Mesodermal cell (in vitro differentiated cells): ENCODE measurements around the gene PHACTR1.
"Not testable (repeated sequence)": the region's sequence is repeated elsewhere in the genome, so short reads cannot be mapped to it uniquely, and the experiment has no call there.

Experiments
- H3K27ac ChIP-seq: 2 replicates; pipeline ENCODE4 v1.7.0; 2013; ENCODE audit warnings: mild to moderate bottlenecking, low read depth, low read length, moderate library complexity; ENCODE audit not compliant: severe bottlenecking
- H3K36me3 ChIP-seq: 2 replicates; pipeline ENCODE4 v1.7.1; 2013; ENCODE audit warnings: mild to moderate bottlenecking, low read length, moderate library complexity; ENCODE audit not compliant: control insufficient read depth, insufficient read depth
- H3K4me1 ChIP-seq: one replicate; pipeline ENCODE4 v1.7.1; 2013; ENCODE audit warnings: mild to moderate bottlenecking, low read length; ENCODE audit not compliant: insufficient read depth, control insufficient read depth, poor library complexity, severe bottlenecking
- H3K4me3 ChIP-seq: 2 replicates; pipeline ENCODE4 v1.7.0; 2013; ENCODE audit warnings: low read length, control low read depth, mild to moderate bottlenecking; ENCODE audit not compliant: insufficient read depth, poor library complexity, severe bottlenecking; ENCODE audit errors: extremely low read depth
- H3K9me3 ChIP-seq: 2 replicates; pipeline ENCODE4 v1.7.1; 2013; ENCODE audit warnings: mild to moderate bottlenecking, low read length, moderate library complexity; ENCODE audit not compliant: control insufficient read depth
- WGBS, 2 experiments: methylation state at CpG; one replicate each; pipeline ENCODE4 v1.1.5; 2013; ENCODE audit warnings: missing lambda C conversion rate in 2 of 2; ENCODE audit not compliant: insufficient coverage in 2 of 2; 5-methylcytosine and 5-hydroxymethylcytosine counted together

The PHACTR1 gene

GRCh38 chr6:12715437-12715836, 1.1 kb upstream of the PHACTR1 start:
- H3K36me3 ChIP-seq = no peaks in the 10 kb centered on the region
- H3K4me3 ChIP-seq = no peak overlapping the region
- H3K27ac ChIP-seq = no peak overlapping the region
- no peaks in the 10 kb centered on the region for H3K9me3 ChIP-seq
- peaks cover 3% of the 10 kb centered on the region for H3K4me1 ChIP-seq
- whole genome bisulfite sequencing, 2 experiments = 60% methylated on average over 1 of the region's 2 CpGs; no CpG with 5 or more reads in 1 of the 2 experiments

DNA sequence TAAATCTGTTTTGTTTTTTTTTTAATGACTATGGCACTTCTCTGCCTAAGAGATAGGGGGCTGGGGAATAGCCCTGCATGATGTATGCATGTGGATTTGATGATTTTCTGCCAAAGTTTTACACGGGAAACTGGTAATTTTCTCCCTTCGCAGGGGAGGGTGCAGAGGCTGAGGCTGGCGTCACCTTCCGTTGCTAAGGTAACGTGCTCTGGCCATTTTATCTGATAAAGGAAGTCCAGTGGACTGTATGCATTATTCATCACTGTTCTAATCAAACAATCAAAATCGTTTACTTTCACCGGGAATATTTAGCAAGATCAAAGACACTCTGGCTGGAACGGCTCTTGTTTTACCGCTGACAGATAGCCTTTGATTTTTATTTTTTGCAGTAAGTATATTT, 789 bp downstream of the PHACTR1 start:
- peaks cover 3% of the 10 kb centered on the region for H3K4me1 ChIP-seq
- 93 to 94% methylated on average over 2 to 3 of the region's 9 CpGs for WGBS, 2 experiments
- peak overlapping the region; percentile 50 for H3K27ac ChIP-seq
- H3K36me3 ChIP-seq = no peaks in the 10 kb centered on the region
- H3K9me3 ChIP-seq = no peaks in the 10 kb centered on the region
- no peak overlapping the region for H3K4me3 ChIP-seq

DNA sequence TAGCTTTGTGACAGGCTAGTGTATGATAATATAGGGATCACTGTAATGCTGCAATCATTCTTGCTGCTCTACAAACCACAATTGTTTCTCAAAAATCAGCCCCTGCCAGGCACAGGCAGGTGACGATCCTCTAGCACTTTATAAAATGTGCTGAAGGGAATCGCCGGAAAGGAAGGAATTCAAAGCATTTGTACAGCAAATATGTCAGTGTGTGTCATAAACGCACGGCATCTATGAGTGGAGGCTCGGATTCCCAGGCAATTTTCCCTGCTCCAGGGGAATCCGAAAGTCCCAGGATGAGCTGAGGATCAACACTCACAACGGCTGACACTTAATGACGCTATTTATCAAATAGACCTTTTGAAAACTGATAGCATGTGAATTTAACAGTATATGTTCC, 1.4 kb downstream of the PHACTR1 start:
- 86 to 87% methylated on average over 7 to 9 of the region's 9 CpGs for WGBS, 2 experiments
- no peaks in the 10 kb centered on the region for H3K9me3 ChIP-seq
- peak overlapping the region; percentile 50 for H3K27ac ChIP-seq
- H3K36me3 ChIP-seq = no peaks in the 10 kb centered on the region
- no peak overlapping the region for H3K4me3 ChIP-seq
- H3K4me1 ChIP-seq = peaks cover 3% of the 10 kb centered on the region

DNA sequence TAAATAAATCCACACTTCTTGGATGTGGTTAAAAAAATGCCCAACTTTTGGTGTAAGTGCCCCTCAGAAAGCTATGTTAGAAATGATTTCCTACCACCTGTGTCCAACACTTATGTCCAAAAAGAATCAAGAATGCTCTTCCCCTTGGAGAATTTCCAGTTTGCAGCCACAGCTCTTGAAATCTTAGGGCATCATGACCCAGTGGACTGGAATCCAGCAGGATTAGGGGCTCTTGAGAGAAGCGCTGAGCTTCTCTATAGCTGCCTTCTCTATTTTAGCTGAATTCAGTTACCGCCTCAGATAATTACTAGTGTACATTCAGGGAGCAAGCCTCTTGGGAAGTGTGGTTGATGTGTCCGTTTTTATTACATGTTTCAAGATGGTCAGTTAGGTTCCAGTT, 2.5 kb downstream of the PHACTR1 start:
- no peak overlapping the region for H3K4me3 ChIP-seq
- WGBS, 2 experiments = 80 to 100% methylated on average over 1 to 2 of the region's 3 CpGs
- peaks cover 3% of the 10 kb centered on the region for H3K4me1 ChIP-seq
- no peak overlapping the region for H3K27ac ChIP-seq
- H3K36me3 ChIP-seq = no peaks in the 10 kb centered on the region
- no peaks in the 10 kb centered on the region for H3K9me3 ChIP-seq

- 89% methylated on average over 7 of the region's 7 CpGs for WGBS, 2 experiments
- H3K27ac ChIP-seq = no peak overlapping the region
- H3K4me3 ChIP-seq = no peak overlapping the region
- no peaks in the 10 kb centered on the region for H3K36me3 ChIP-seq
- H3K9me3 ChIP-seq = no peaks in the 10 kb centered on the region
- H3K4me1 ChIP-seq = peaks cover 3% of the 10 kb centered on the region
Measured at GRCh38 chr6:12720310-12720709, 3.7 kb downstream of the PHACTR1 start.

DNA sequence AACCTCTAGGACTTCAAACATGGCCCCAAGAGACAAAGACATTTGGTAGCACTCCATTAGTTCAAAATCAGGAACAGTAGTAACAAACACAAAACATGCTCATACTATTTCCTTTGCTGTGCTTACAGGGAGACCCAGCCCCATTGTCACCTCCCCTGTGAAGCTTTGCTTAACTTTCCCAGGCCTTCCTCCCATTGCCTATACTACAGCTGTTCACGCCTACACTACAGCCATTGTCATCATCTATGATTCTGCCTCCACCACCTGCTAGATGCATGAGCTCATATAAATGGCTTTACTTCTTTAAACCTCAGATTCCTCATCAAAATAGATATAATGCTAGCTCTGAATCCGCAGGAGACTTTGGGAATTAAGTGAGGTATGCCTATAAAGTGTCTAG, 8.7 kb downstream of the PHACTR1 start:
- Histone ChIP-seq H3K9me3 (no peaks in the 10 kb centered on the region), H3K36me3 (no peaks in the 10 kb centered on the region), H3K27ac (no peak overlapping the region), H3K4me1 (no peaks in the 10 kb centered on the region), H3K4me3 (no peak overlapping the region)
- WGBS, 2 experiments = 77 to 80% methylated on average over 1 of the region's 2 CpGs

DNA sequence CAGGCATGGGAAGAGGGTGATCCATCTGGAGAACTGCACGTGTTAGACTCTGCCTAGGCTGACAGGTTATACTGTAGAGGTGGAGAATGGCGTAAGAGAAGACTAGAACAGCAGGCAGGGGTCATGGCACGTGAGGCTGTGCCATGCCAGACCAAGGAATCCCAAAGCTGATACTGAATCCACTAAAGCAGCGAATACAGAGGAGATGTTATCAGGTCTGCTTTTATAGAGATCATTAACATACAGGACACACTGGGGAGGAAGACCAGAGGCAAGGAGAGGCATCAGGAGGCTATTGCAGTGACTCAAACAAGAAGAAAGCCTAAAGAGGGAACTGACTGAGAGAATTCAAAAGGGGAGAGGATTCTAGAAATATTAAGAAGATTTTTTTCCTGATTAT, 12.9 kb downstream of the PHACTR1 start:
- no peaks in the 10 kb centered on the region for H3K9me3 ChIP-seq
- no peaks in the 10 kb centered on the region for H3K36me3 ChIP-seq
- WGBS, 2 experiments = 56 to 69% methylated on average over 3 of the region's 4 CpGs
- H3K27ac ChIP-seq = no peak overlapping the region
- H3K4me3 ChIP-seq = no peak overlapping the region
- H3K4me1 ChIP-seq = no peaks in the 10 kb centered on the region

- H3K4me1 ChIP-seq, H3K4me3 ChIP-seq, H3K36me3 ChIP-seq, H3K27ac ChIP-seq, H3K9me3 ChIP-seq: not testable (repeated sequence)
- WGBS, 2 experiments = 100% methylated on average over 1 of the region's 2 CpGs; no CpG with 5 or more reads in 1 of the 2 experiments
Measured at GRCh38 chr6:12730809-12731208, 14.2 kb downstream of the PHACTR1 start.

DNA sequence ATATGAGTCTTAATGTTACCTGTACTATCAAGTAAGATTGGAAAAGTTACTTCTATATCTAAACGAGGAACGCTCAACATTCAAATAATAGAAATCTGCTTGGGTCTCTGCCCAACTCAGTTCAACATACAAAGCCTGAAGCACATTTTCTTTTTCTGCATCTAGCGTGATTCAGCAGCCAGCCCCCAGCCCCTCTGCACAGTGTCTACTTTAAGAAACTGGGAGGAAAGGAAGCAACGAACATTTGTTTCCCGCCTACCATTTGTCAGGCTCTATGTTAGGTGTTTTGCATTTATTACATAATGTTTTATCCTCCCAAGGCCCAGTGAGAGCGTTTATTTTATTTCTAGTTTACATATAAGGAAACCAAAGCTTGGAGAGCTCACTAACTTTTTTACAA, 17.3 kb downstream of the PHACTR1 start:
- 83 to 100% methylated on average over 1 to 2 of the region's 6 CpGs for WGBS, 2 experiments
- no peaks in the 10 kb centered on the region for H3K36me3 ChIP-seq
- H3K4me3 ChIP-seq = no peak overlapping the region
- no peak overlapping the region for H3K27ac ChIP-seq
- H3K9me3 ChIP-seq = no peaks in the 10 kb centered on the region
- H3K4me1 ChIP-seq = no peaks in the 10 kb centered on the region

- 100% methylated on average over 1 of the region's 1 CpG; no CpG with 5 or more reads in 1 of the 2 experiments for WGBS, 2 experiments
- Histone ChIP-seq H3K4me1 (no peaks in the 10 kb centered on the region), H3K9me3 (no peaks in the 10 kb centered on the region), H3K36me3 (no peaks in the 10 kb centered on the region), H3K4me3 (no peak overlapping the region), H3K27ac (no peak overlapping the region)
Measured at GRCh38 chr6:12735786-12736185, 19.2 kb downstream of the PHACTR1 start.

DNA sequence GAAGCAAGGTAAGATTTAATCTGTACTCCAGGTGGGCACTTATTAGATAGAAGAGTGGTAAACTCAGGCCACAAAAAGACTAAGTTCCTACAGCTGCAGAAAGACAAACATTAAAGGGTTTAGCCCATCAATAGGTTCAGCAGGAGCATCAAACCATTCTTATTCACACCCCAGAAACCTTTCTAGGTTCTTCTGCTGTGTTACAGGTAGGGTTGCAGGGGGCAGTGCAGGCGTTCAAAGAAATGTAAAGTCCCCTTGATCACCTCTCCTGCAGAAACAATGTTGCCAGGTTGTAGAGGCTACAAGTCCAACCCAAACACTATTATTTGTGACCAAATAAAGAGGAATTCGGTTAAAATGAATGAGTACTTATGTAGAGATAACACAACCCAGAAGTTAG, 31.8 kb downstream of the PHACTR1 start:
- no CpG with 5 or more reads among the region's 2 CpGs for WGBS, 2 experiments
- H3K4me1 ChIP-seq = peaks cover 5% of the 10 kb centered on the region
- H3K27ac ChIP-seq = no peak overlapping the region
- no peaks in the 10 kb centered on the region for H3K36me3 ChIP-seq
- peaks cover 7% of the 10 kb centered on the region for H3K9me3 ChIP-seq
- H3K4me3 ChIP-seq = no peak overlapping the region
